Cerebellar nuclear complex (tissue), 1 donor: ENCODE data around the gene MAN2B2.
"Not testable (repeated sequence)": the region's sequence is repeated elsewhere in the genome, so short reads cannot be mapped to it uniquely, and the experiment has no call there.

Experiments
- DNase-seq, 2 experiments: peaks; one replicate each; lab custom pipeline; 2025; lab: John Stamatoyannopoulos, UW

MAN2B2 gene

DNA sequence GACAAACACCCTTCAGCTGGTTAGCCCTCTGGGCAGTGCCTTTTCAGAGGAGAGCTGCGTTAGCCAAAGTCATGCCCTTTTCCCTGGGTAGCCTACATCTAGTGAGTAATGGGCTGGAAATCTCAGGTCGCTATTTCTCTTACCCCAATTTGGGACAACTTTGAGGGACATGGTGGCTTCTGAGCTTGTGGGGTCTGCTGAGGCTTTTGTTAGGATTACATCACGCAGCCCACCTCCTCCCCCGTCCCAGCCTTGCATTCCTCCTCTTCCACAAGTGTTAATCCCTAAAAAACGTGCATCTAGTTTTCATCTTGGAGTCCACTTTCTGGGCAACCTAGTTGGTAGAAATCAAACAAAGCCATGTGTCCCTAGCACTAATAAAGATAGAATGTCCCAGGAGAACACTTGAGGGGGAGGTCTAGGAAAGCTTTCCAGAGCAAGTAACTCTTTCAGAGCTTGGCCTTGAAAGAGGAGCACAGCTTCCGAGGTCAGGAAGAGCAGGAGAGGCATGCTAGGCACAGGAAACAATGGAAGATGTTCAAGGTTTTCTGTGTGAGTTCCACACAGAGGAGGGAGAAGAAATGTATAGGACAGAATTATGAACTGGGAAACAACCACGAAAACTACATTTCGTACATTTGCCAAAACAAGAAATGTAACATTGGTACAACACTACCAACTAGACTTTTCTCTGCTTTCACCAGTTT is 68.3 kb downstream of the MAN2B2 start:
- DNase-seq: no peak

GRCh38 chr4:6644792-6645530 is 70.0 kb downstream of the MAN2B2 start:
- no peak for DNase-seq

DNA sequence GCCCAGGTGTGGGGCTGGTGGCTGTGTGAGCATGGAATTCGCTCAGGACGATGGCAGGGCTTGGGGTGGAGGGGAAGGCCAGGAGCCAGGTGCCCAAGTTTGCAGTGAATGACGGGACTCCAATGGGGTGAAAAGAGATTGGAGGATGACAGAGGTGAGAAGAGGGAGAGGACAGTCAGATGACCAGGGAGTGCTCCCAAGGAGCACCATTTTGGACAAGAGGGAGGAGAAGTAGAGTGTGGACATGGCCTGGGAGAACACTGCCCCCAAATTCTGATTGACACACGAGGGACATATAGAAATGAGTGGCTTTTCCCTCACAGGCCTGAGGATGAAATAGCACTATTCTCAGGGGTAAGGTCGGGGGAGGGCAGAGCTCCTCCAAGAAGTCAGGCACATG is 72.2 kb downstream of the MAN2B2 start:
- DNase-seq: no peak

DNA sequence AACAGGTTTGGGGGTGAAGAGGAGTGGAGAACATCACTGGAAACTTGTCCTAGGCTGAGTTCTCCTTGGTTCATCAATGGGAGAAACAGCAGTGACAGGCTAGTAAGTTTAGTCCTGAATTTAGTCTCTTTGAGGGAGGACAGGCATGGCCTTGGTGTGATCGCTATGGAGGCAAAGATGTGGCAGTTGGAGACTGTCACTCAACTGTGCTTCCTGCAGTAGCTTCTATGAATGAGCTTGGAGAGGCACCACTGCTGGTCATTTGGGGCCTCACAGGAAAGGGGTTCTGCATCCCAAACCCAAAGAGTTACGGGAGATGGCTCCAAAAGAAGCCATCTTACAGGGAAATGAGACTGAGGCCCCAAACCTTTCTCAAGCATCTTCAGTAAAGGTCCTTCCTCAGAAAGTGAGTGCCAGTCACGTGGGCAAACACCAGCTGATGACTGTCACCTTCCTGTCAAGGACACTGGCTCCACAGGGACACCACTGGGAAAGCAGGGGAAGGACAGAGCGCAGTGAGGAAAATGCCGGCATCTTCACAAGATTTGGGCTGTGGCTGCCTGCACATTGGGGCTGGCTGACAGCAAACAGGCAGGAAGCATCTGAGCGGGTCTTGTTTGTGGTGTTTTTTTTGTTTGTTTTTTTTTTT is 72.7 kb downstream of the MAN2B2 start:
- no peak for DNase-seq

DNA sequence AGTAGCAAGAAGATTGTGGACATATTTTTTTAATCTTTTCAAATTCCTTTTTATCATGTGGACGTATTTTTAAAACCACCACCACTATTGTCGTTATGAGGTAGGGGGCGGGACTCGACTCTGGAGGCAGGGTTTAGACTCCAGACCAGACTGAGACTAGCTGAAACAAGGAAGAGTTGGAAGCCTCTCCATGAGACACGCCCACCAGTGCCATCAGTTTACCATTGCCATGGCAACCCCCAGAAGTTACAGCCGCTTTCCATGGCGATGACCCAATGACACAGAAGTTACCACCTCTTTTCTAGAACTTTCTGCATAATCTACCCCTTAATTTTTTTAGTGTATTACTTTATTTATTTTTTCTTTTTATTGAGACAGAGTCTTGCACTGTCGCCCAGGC is 74.2 kb downstream of the MAN2B2 start:
- no peak for DNase-seq

DNA sequence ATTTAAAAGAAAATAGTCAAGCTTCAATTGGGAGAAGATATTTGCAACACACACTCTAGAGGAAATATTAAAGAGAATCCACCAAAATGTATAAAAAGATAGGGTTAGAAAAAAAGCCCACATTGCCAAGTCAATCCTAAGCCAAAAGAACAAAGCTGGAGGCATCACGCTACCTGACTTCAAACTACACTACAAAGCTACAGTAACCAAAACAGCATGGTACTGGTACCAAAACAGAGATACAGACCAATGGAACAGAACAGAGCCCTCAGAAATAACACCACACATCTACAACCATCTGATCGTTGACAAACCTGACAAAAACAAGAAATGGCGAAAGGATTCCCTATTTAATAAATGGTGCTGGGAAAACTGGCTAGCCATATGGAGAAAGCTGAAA is 79.2 kb downstream of the MAN2B2 start:
- not testable (repeated sequence) for DNase-seq

GRCh38 chr4:6655291-6655690 is 80.3 kb downstream of the MAN2B2 start:
- not testable (repeated sequence) for DNase-seq

GRCh38 chr4:6655924-6656323 is 80.9 kb downstream of the MAN2B2 start:
- no peak for DNase-seq

- no peak for DNase-seq
Measured at GRCh38 chr4:6657242-6658208, 82.5 kb downstream of the MAN2B2 start.

- DNase-seq: no peak
Measured at GRCh38 chr4:6658209-6658595, 83.2 kb downstream of the MAN2B2 start.

- no peak for DNase-seq
Measured at GRCh38 chr4:6658597-6659075, 83.6 kb downstream of the MAN2B2 start.

DNA sequence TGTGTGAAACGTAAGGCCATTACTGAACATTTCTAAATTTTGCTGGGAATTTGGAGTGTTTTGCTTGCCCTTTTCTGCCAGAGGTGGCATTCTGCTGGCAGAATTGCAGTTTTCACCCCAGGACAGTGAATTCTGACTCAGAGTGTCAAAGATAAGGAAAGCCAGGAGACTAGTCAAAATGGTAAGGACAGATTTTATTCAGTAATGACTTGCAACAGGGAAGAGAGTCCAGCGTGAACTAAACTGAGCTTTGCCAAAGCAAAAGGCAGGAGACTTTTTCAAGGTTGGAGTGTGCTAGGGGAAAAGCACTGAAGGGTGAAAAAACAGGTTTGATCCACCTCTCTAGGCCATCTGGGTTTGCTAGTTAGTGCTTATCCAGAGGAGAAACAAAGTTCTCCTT is 84.9 kb downstream of the MAN2B2 start:
- no peak for DNase-seq

DNA sequence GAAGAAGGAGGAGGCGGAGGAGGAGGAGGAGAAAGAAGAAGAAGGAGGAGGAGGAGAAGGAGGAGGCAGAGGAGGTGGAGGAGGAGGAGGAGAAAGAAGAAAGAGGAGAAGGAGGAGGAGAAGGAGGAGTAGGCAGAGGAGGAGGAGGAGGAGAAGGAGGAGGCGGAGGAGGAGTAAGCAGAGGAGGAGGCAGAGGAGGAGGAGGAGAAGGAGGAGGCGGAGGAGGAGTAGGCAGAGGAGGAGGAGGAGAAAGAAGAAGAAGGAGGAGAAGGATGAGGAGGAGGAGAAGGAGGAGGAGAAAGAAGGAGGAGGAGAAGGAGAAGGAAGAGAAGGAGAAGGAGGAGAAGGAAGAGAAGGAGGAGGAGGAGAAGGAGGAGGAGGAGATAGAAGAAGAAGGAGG is 85.4 kb downstream of the MAN2B2 start:
- DNase-seq: no peak

GRCh38 chr4:6662591-6662990 is 87.6 kb downstream of the MAN2B2 start:
- DNase-seq: no peak

DNA sequence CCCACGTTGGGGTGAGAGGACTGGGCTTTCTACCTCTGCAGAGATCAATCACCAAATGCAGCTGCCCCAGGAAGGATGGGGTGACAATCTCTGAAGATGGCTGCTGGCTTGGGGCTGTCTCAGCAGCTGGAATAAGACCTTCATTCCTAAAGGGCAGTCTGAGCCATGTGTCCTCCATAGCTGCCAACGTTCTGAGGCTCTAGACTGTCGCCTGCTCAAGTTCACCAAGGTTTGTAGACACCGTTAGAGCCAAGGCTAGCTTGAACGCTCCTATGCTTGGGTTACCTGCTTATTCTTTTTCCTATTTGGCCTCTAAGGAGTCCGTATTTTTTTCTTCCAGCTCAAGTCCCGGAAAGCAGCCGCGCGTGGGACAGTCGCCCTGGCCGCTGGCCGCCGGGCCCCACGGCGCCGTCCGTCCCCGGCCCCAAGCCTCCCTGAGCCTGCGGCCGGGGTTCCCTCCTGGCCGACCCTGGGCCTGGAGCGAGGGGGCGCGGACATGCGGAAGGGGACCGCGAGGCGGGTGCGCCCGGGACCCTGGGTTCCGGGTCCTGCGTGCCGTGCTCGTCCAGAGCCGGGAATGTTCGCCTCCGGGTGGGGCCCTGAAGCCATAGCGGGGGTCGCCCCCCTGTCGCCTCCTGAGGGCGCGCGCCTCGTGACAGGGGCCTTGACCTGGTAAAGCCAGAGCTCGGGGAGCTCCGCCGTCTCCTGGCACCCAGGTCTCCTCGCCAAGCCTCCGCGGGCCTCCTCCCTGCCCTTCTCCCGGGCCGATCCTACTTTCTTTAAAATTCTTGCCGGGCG is 88.8 kb downstream of the MAN2B2 start:
- no peak for DNase-seq

GRCh38 chr4:6665320-6665654 is 90.3 kb downstream of the MAN2B2 start:
- no peak for DNase-seq

GRCh38 chr4:6668391-6668790 is 93.4 kb downstream of the MAN2B2 start:
- DNase-seq: no peak

DNA sequence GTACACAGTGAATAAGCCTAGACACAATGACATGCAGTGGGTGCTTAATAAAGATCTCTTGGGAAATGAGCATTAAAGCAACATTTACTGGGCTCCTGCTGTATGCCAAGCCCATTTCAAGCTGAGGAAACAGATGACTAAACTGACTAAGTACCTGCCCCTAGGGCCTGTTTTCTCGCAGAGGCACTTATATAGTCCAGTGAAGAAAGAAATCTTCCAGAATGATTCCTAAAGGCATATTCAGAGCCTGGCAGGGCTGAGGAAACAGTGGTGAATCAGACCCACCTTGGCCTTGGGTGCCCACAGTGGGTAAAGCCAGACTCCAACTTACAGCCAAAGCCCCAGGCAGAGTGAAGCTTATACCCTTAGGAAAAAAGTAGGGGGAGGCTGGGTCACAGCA is 96.7 kb downstream of the MAN2B2 start:
- DNase-seq: no peak

- no peak for DNase-seq
Measured at GRCh38 chr4:6672131-6672530, 97.1 kb downstream of the MAN2B2 start.

- DNase-seq: not testable (repeated sequence)
Measured at GRCh38 chr4:6672541-6673190, 97.7 kb downstream of the MAN2B2 start.
